GM11168 (cell line): Measurements from ENCODE around the gene ZXDC.

Experiments used
- in situ Hi-C: fragments of 300-500 bp; cut with MboI; formaldehyde crosslinking; loops from one replicate; pipeline ENCODE4 v1.12.0; 2022; ENCODE audit warnings: low sequenced_read_pairs; ENCODE audit not compliant: unreplicated experiment

ZXDC gene

DNA sequence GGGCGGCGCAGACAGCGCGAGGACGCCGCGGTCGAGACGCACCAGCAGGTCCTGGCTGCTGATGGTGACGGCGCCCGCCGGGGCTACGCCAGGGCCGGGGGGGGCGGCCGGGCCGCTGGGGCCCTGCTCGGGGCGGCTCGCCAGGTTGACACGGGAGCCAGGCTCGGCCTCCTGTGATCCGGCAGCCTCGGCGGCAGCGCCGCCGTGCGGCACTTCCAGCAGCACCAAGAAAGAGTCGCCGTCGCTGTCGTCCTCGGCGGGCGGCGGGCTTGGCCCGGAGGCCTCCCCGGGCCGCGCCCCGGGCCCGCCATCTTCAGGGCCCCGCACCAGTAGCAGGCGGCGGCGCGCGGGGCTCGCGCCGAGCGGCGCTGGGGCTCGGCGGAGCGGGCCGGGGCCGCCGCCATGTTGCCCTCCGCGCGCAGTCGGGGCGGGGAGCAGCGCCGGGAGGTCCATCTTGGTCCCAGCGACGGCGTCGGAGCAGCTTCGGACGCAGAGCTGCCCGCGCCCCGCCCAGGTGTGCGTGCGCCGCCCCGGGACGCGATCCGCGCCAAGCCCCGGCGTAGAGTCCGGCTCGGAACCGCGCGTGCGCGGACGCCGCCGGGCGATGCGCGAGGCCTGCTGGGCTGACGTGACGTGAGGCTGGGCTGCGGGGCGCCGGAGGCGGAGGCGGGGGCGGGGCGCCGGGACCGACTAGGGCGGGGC, at the start of gene ZXDC:
Gene ZXDC, minus strand, starts transcription at position 479 of the 702 bp plus-strand sequence. Its CDS starts 26 bp downstream, at position 453.
- in situ Hi-C loops: no loop called here

- in situ Hi-C loops: no loop called here
These were observed 49.6 kb upstream of the ZXDC start for GRCh38 chr3:126525091-126525852.

- in situ Hi-C loops: no loop called here
These were observed 48.8 kb upstream of the ZXDC start for GRCh38 chr3:126524429-126524988.

GRCh38 chr3:126523745-126524428, 48.2 kb upstream of the ZXDC start, which contains the start of gene CHST13:
CHST13 (plus strand) TSS chr3:126524155; CDS start chr3:126524333, 178 bp downstream.
- in situ Hi-C loops: no loop called here

GRCh38 chr3:126522363-126522788, 46.7 kb upstream of the ZXDC start:
- in situ Hi-C loops: no loop called here

GRCh38 chr3:126521122-126521891, 45.6 kb upstream of the ZXDC start:
- in situ Hi-C loops: no loop called here

GRCh38 chr3:126519506-126520455, 44.1 kb upstream of the ZXDC start:
- in situ Hi-C loops: no loop called here

GRCh38 chr3:126518779-126519177, 43.1 kb upstream of the ZXDC start:
- in situ Hi-C loops: no loop called here

DNA sequence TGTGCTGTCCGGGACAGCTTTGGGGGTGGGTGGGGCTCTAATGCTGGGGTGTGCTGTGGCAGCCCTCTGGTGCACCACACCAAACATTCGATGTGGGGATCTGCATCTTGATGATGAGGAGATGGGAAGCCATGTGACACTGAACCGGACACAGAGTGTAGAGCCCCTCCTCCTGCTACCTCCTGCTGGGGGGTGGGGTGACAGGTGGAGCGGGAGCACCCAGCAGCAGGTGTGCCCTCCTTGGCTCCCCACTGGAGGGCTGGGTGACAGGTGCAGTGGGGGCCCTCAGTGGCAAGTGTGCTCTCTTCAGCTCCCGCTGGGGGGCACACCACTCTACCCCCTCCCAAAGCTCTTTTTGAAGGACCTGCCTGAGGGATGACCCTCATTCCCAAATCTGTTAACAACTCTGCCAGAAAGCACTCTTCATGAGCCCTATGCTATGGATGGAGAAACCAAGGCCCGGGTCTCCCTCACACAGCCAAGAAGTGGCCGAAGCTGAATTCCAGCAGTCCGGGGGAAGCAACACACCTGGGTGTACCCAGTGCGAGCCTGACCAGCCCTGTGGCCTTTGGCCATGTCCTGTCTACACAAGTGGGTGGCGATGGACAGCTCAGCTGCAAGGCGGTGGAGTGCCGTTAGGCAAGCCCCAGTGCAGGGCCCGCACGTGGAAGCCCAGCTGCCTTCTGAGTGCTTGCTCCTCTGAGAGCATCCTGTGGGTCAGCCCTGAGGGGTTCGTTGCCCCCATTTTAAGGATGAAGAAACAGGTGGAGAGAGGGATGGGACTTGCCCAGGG, 42.5 kb upstream of the ZXDC start:
- in situ Hi-C loops: no loop called here

GRCh38 chr3:126517291-126517951, 41.7 kb upstream of the ZXDC start, which contains the start of gene UROC1:
UROC1 (minus strand) TSS chr3:126517773; CDS start chr3:126517719, 54 bp downstream.
- in situ Hi-C loops: no loop called here

GRCh38 chr3:126516936-126517290, 41.2 kb upstream of the ZXDC start:
- in situ Hi-C loops: no loop called here

DNA sequence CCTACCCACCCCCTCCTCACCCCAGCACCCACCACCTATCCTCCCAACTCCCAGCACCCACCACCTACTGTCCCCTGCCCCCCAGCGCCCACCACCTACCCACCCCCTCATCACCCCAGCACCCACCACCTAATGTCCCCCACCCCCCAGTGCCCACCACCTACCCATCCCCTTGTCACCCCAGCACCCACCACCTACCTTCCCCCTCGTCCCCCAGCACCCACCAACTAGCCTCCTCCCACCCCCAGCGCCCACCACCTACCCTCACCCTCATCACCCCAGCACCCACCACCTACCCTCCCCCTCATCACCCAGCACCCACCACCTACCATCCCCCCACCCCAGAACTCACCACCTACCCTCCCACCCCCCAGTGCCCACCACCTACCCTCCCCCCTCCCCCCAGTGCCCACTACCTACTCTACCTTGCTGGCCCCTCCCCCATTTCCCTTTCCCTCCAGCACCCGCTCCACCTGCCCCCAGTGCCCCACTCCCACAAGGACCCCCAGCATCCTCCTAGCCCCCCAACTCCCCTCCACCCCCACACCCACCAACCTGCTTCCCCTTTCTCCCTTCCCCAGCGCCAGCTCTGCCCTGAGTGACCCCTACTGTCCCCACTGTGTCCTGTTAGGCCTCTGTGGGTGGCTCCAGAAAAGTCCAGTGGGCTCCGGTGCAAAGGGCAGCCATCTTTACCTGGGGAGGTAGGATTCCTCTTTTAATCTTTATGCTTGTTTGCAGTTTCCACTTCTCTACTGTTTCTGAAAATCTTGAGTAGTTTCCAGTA, 40.7 kb upstream of the ZXDC start:
- in situ Hi-C loops: no loop called here

- in situ Hi-C loops: no loop called here
These were observed 39.5 kb upstream of the ZXDC start for GRCh38 chr3:126515066-126515706.

GRCh38 chr3:126514161-126514560, 38.5 kb upstream of the ZXDC start:
- in situ Hi-C loops: no loop called here

GRCh38 chr3:126512916-126513650, 37.4 kb upstream of the ZXDC start:
- in situ Hi-C loops: no loop called here

- in situ Hi-C loops: no loop called here
These were observed 36.3 kb upstream of the ZXDC start for GRCh38 chr3:126512026-126512425.
